Ascending aorta (tissue), 2 donors: ENCODE data around the gene NETO2. TPM values are rescaled to one million over a fixed set of nuclear protein-coding genes. Genes with fewer than 3 reads are reported as not detected.

Source experiments
- DNase-seq, 2 donors: peaks; one replicate each; pipeline ENCODE4 v3.0.0-alpha.2; 2019; ENCODE audit warnings: low spot score in 2 of 2
- H3K27ac ChIP-seq, 2 donors: fragments of 200-600 bp; sonication (generic); one replicate each; pipeline ENCODE4 v1.5.1; 2016 to 2017; ENCODE audit warnings: mild to moderate bottlenecking in 1 of 2
- H3K27me3 ChIP-seq: fragments of 200-600 bp; sonication (generic); one replicate; pipeline ENCODE4 v1.5.1; 2017
- H3K36me3 ChIP-seq, 2 donors: fragments of 200-600 bp; sonication (generic); one replicate each; pipeline ENCODE4 v1.5.1; 2016
- H3K4me1 ChIP-seq, 2 donors: fragments of 200-600 bp; sonication (generic); one replicate each; pipeline ENCODE4 v1.5.1; 2016 to 2017; ENCODE audit warnings: mild to moderate bottlenecking in 1 of 2
- H3K4me3 ChIP-seq, 2 donors: fragments of 200-600 bp; sonication (generic); one replicate each; pipeline ENCODE4 v1.5.1; 2016 to 2017; ENCODE audit warnings: mild to moderate bottlenecking in 1 of 2
- H3K9me3 ChIP-seq, 2 donors: fragments of 200-600 bp; sonication (generic); one replicate each; pipeline ENCODE4 v1.5.1; 2016
- intact Hi-C: fragments of 100-400 bp; cut with DNase I; formaldehyde crosslinking; loops from one replicate; pipeline ENCODE4 v1.15.1; 2023
- total RNA-seq: library from RNA; depleted of rRNA; stranded (reverse); fragments of >200 nt; gene quantifications from one replicate; pipeline ENCODE4 v1.1.0, GENCODE V29; 2016
- TF ChIP-seq, protein P1 (sequence below), 3 experiments: fragments of 200-600 bp in 2 of 3; fragments of 450-650 bp in 1 of 3; sonication (generic) in 2 of 3; IDR thresholded peaks; one replicate each; pipeline ENCODE4 v1.5.1; 2016 to 2019; ENCODE audit warnings: antibody characterized with exemption in 3 of 3, mild to moderate bottlenecking in 1 of 3, moderate library complexity in 1 of 3

The NETO2 gene
- total RNA-seq, 1 donor from 2014 or later: 5.9 TPM

GRCh38 chr16:47096297-47096696 lies 47.4 kb downstream of the NETO2 start:
- Histone ChIP-seq H3K4me1 (no peaks in the 10 kb centered on the region), H3K9me3 (no peaks in the 10 kb centered on the region), H3K27me3 (no peaks in the 10 kb centered on the region), H3K4me3 (no peak overlapping the region), H3K27ac (no peak overlapping the region), H3K36me3 (no peaks in the 10 kb centered on the region)
- TF ChIP-seq, protein P1, sequence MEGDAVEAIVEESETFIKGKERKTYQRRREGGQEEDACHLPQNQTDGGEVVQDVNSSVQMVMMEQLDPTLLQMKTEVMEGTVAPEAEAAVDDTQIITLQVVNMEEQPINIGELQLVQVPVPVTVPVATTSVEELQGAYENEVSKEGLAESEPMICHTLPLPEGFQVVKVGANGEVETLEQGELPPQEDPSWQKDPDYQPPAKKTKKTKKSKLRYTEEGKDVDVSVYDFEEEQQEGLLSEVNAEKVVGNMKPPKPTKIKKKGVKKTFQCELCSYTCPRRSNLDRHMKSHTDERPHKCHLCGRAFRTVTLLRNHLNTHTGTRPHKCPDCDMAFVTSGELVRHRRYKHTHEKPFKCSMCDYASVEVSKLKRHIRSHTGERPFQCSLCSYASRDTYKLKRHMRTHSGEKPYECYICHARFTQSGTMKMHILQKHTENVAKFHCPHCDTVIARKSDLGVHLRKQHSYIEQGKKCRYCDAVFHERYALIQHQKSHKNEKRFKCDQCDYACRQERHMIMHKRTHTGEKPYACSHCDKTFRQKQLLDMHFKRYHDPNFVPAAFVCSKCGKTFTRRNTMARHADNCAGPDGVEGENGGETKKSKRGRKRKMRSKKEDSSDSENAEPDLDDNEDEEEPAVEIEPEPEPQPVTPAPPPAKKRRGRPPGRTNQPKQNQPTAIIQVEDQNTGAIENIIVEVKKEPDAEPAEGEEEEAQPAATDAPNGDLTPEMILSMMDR (IDR thresholded peaks at IDR 0.05): no peak
- DNase-seq: no peak
- intact Hi-C loops: no loop called here

- intact Hi-C loops: no loop called here
- Histone ChIP-seq H3K9me3 (no peaks in the 10 kb centered on the region), H3K4me3 (no peak overlapping the region), H3K36me3 (no peaks in the 10 kb centered on the region), H3K27me3 (no peaks in the 10 kb centered on the region), H3K4me1 (no peaks in the 10 kb centered on the region), H3K27ac (no peak overlapping the region)
- DNase-seq: no peak
- TF ChIP-seq, protein P1 (IDR thresholded peaks at IDR 0.05): no peak
Observed at GRCh38 chr16:47084198-47084597, 59.5 kb downstream of the NETO2 start.

DNA sequence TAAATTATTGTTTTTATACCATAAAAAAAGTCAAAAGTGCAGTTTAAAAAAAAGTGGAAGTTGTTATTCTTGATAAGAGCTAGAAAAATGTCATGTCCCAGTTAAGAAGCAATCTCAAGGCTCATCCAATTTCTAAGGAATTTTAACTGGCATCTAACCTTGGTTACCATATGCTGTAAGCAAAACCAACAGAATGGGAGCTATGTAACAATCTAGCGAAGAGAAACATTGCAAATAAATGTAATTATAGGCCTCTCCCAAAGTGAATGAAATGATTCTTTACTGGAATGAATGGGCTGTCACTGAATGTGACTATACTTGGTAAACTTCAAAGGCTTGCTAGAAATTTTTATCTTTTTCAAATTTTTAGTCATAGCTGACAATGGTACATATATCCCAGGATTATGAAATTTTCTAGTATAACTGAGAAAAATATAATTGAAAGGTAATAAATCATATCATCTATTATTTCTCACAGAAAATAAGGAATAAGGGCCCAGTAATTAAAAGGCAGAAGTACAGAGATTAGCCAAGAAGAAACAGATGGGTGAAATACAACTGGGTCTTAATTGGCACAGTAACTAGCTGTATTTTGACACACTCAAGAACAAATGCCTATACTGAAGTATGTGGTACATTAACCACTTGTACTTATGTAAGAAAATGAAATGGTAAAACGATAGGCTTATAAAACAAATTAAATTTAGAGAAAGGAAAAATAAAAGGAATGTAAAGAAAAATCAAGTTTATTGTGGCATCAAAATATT lies 61.5 kb downstream of the NETO2 start:
- Histone ChIP-seq H3K27ac (no peak overlapping the region), H3K36me3 (no peaks in the 10 kb centered on the region), H3K4me3 (no peak overlapping the region), H3K4me1 (no peaks in the 10 kb centered on the region), H3K9me3 (no peaks in the 10 kb centered on the region), H3K27me3 (no peaks in the 10 kb centered on the region)
- intact Hi-C loops: no loop called here
- DNase-seq: no peak
- TF ChIP-seq, protein P1 (IDR thresholded peaks at IDR 0.05): no peak

DNA sequence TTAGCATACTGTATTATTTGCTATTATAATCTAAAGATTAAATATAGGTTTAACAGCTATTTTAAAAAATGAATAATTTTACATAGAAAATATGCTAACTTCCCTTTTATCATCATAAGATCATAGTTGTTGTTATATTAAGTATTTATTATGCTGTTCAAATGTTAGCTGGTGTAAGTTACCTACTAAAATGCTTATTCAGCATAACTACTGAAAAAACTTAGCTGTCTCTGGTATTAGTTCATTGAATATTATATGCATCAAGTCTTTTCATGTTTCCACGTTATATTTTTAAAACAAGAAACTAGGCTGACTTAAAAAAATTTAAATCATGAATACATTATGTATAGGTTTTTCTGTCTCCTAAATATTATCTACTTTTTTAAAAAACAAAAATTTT lies 62.6 kb downstream of the NETO2 start:
- H3K27ac ChIP-seq: no peak overlapping the region
- H3K4me3 ChIP-seq: no peak overlapping the region
- H3K9me3 ChIP-seq: no peaks in the 10 kb centered on the region
- no peak for DNase-seq
- TF ChIP-seq, protein P1 (IDR thresholded peaks at IDR 0.05): no peak
- H3K36me3 ChIP-seq: no peaks in the 10 kb centered on the region
- intact Hi-C loops: no loop called here
- no peaks in the 10 kb centered on the region for H3K4me1 ChIP-seq
- no peaks in the 10 kb centered on the region for H3K27me3 ChIP-seq

DNA sequence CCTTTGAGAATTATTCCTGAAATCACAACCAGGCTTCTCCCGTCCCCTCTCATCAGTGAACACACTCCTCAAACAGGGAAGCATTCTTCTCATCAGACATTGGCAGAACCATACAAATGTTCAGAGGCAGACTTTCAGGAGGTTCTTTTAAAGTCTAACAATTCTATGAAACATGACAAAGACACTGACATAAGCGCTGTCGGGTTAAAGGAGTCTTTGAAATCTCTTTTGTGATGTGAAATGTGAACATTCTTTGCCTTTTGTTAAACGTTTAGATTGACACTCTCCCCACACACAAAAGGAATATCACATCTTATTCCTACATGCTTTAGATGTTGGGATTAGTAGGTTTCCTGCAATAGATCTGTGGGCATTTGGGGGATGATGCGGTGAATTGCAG lies 63.9 kb downstream of the NETO2 start:
- TF ChIP-seq, protein P1 (IDR thresholded peaks at IDR 0.05): no peak
- Histone ChIP-seq H3K36me3 (no peaks in the 10 kb centered on the region), H3K27me3 (no peaks in the 10 kb centered on the region), H3K4me1 (no peaks in the 10 kb centered on the region), H3K4me3 (no peak overlapping the region), H3K27ac (no peak overlapping the region), H3K9me3 (no peaks in the 10 kb centered on the region)
- DNase-seq: no peak
- intact Hi-C loops: no loop called here
